Sigmoid colon (tissue), 4 donors: ENCODE measurements around the gene EXOC6B.

Experiments
- CTCF ChIP-seq, 4 experiments: fragments of 450-650 bp in 3 of 4; fragments of 200-600 bp in 1 of 4; IDR thresholded peaks; one replicate each; pipeline ENCODE4 v1.5.1; 2016 to 2019; ENCODE audit warnings: antibody characterized with exemption in 4 of 4, mild to moderate bottlenecking in 3 of 4, moderate library complexity in 2 of 4
- EP300 ChIP-seq, 4 donors: sonication (generic); formaldehyde crosslinking; IDR thresholded peaks; one replicate each; pipeline ENCODE4 v1.6.1; 2017; ENCODE audit warnings: antibody characterized with exemption in 4 of 4
- POLR2A ChIP-seq, 2 donors: fragments of 450-650 bp; IDR thresholded peaks; one replicate each; pipeline ENCODE4 v1.6.1; 2016; ENCODE audit warnings: antibody characterized with exemption in 2 of 2, mild to moderate bottlenecking in 2 of 2, moderate library complexity in 2 of 2
- POLR2AphosphoS5 ChIP-seq, 4 donors: sonication (generic); formaldehyde crosslinking; IDR thresholded peaks; one replicate each; pipeline ENCODE4 v1.6.1; 2017; ENCODE audit warnings: antibody characterized with exemption in 4 of 4

- TF ChIP-seq CTCF (IDR thresholded peaks at IDR 0.05), result no peak
- no peak for TF ChIP-seq POLR2A (IDR thresholded peaks at IDR 0.05)
- no peak for TF ChIP-seq POLR2AphosphoS5 (IDR thresholded peaks at IDR 0.05)
- TF ChIP-seq EP300 (IDR thresholded peaks at IDR 0.05), result no peak
Measured at GRCh38 chr2:72538486-72538885, 287.3 kb downstream of the EXOC6B start.
